ENCODE data around the gene PRKCD.

The PRKCD gene

GRCh38 chr3:53167418-53168174, 6.6 kb downstream of the PRKCD start:
- no peak for TF ChIP-seq CTCF (IDR thresholded peaks at IDR 0.05; ENCODE audit: insufficient read depth, low read depth, low read length, missing control alignments)
- H3K4me3 ChIP-seq (ENCODE audit: low read depth, low read length), result peak overlapping the region; percentile 52
- peak; percentile 62 for DNase-seq (ENCODE audit: low read depth)

- TF ChIP-seq CTCF (IDR thresholded peaks at IDR 0.05; ENCODE audit: insufficient read depth, low read depth, low read length, missing control alignments), result no peak
- DNase-seq (ENCODE audit: low read depth), result no peak
- H3K4me3 ChIP-seq (ENCODE audit: low read depth, low read length), result peak overlapping the region; percentile 52
Measured at GRCh38 chr3:53168175-53168923, 7.3 kb downstream of the PRKCD start.

GRCh38 chr3:53169045-53169831, 8.2 kb downstream of the PRKCD start:
- DNase-seq (ENCODE audit: low read depth), result peak; percentile 62
- peak; percentile 4 for TF ChIP-seq CTCF (IDR thresholded peaks at IDR 0.05; ENCODE audit: insufficient read depth, low read depth, low read length, missing control alignments)
- peak overlapping the region; percentile 52 for H3K4me3 ChIP-seq (ENCODE audit: low read depth, low read length)

- TF ChIP-seq CTCF (IDR thresholded peaks at IDR 0.05; ENCODE audit: insufficient read depth, low read depth, low read length, missing control alignments), result no peak
- no peak for DNase-seq (ENCODE audit: low read depth)
- H3K4me3 ChIP-seq (ENCODE audit: low read depth, low read length), result peak overlapping the region; percentile 52
Measured at GRCh38 chr3:53169832-53170324, 8.9 kb downstream of the PRKCD start.

- DNase-seq (ENCODE audit: low read depth), result peak; percentile 83
- peak overlapping the region; percentile 52 for H3K4me3 ChIP-seq (ENCODE audit: low read depth, low read length)
- no peak for TF ChIP-seq CTCF (IDR thresholded peaks at IDR 0.05; ENCODE audit: insufficient read depth, low read depth, low read length, missing control alignments)
Measured at GRCh38 chr3:53170325-53171063, 9.5 kb downstream of the PRKCD start.

GRCh38 chr3:53171064-53171418, 10.0 kb downstream of the PRKCD start:
- H3K4me3 ChIP-seq (ENCODE audit: low read depth, low read length), result peak overlapping the region; percentile 52
- no peak for TF ChIP-seq CTCF (IDR thresholded peaks at IDR 0.05; ENCODE audit: insufficient read depth, low read depth, low read length, missing control alignments)
- no peak for DNase-seq (ENCODE audit: low read depth)

Measured in GM12865 (cell line).